Measurements from ENCODE around the gene EED.

EED gene

GRCh38 chr11:86244522-86245368 is at the start of gene EED:
Gene EED (plus strand): TSS chr11:86244753. CDS start chr11:86245230, 477 bp downstream.
- DNase-seq = peak; percentile 100

- no peak for DNase-seq
These were observed 49.6 kb upstream of the EED start for GRCh38 chr11:86194998-86195397.

GRCh38 chr11:86196085-86196696 is 48.4 kb upstream of the EED start:
- DNase-seq = no peak

- peak; percentile 38 for DNase-seq
These were observed 47.6 kb upstream of the EED start for GRCh38 chr11:86196913-86197312.

- no peak for DNase-seq
These were observed 47.1 kb upstream of the EED start for GRCh38 chr11:86197448-86197847.

GRCh38 chr11:86198139-86198538 is 46.4 kb upstream of the EED start:
- no peak for DNase-seq

- DNase-seq = no peak
These were observed 45.2 kb upstream of the EED start for GRCh38 chr11:86199354-86199753.

- no peak for DNase-seq
These were observed 43.1 kb upstream of the EED start for GRCh38 chr11:86201371-86201884.

- no peak for DNase-seq
These were observed 42.6 kb upstream of the EED start for GRCh38 chr11:86202013-86202336.

- no peak for DNase-seq
These were observed 40.2 kb upstream of the EED start for GRCh38 chr11:86204356-86204755.

- no peak for DNase-seq
These were observed 38.9 kb upstream of the EED start for GRCh38 chr11:86205421-86206336.

GRCh38 chr11:86206337-86206695 is 38.2 kb upstream of the EED start:
- DNase-seq = no peak

- DNase-seq = no peak
These were observed 37.1 kb upstream of the EED start for GRCh38 chr11:86207413-86207812.

GRCh38 chr11:86208572-86208971 is 36.0 kb upstream of the EED start:
- no peak for DNase-seq

GRCh38 chr11:86209806-86210657 is 34.5 kb upstream of the EED start:
- no peak for DNase-seq

- no peak for DNase-seq
These were observed 33.7 kb upstream of the EED start for GRCh38 chr11:86210898-86211297.

- DNase-seq = no peak
These were observed 32.9 kb upstream of the EED start for GRCh38 chr11:86211619-86212018.

- DNase-seq = no peak
These were observed 32.4 kb upstream of the EED start for GRCh38 chr11:86212019-86212611.

- DNase-seq = no peak
These were observed 29.8 kb upstream of the EED start for GRCh38 chr11:86214710-86215109.

GRCh38 chr11:86218125-86219084 is 26.1 kb upstream of the EED start:
- peak; percentile 85 for DNase-seq
